ENCODE measurements around the gene TRAF6.

Gene TRAF6

DNA sequence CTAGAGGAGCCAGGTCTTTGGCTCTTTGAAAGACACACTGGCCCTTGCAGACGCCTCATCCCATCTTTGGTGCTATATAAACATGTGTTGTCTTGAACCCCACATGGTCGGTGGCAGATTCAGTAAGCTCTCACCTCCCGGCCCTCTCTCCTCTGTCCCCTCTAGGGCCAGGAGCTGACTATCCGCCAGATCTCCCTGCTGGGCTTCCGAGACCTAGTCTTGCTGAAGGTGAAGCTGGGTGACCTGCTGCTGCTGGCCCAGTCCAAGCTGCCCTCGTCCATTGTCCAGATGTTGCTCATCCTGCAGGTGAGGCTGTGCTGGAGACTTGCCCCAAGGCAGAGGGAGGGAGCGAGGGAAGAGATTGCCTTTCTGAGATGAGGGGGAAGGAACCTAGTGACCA, 63.9 kb downstream of the TRAF6 start:
- no peak for DNase-seq (ENCODE audit: low read depth, low spot score)
- CTCF ChIA-PET, result interaction anchor here (1.2 kb wide), 1 partner anchor 8 kb away, joined by 3 read pairs; no protein-coding TSS in a partner anchor
- TF ChIP-seq, protein P1, sequence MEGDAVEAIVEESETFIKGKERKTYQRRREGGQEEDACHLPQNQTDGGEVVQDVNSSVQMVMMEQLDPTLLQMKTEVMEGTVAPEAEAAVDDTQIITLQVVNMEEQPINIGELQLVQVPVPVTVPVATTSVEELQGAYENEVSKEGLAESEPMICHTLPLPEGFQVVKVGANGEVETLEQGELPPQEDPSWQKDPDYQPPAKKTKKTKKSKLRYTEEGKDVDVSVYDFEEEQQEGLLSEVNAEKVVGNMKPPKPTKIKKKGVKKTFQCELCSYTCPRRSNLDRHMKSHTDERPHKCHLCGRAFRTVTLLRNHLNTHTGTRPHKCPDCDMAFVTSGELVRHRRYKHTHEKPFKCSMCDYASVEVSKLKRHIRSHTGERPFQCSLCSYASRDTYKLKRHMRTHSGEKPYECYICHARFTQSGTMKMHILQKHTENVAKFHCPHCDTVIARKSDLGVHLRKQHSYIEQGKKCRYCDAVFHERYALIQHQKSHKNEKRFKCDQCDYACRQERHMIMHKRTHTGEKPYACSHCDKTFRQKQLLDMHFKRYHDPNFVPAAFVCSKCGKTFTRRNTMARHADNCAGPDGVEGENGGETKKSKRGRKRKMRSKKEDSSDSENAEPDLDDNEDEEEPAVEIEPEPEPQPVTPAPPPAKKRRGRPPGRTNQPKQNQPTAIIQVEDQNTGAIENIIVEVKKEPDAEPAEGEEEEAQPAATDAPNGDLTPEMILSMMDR (IDR thresholded peaks at IDR 0.05; ENCODE audit: insufficient read depth, low read length, missing control alignments), result no peak
- POLR2A ChIA-PET, result no interaction called here
- H3K4me3 ChIP-seq (ENCODE audit: low read depth, low read length), result no peak overlapping the region

DNA sequence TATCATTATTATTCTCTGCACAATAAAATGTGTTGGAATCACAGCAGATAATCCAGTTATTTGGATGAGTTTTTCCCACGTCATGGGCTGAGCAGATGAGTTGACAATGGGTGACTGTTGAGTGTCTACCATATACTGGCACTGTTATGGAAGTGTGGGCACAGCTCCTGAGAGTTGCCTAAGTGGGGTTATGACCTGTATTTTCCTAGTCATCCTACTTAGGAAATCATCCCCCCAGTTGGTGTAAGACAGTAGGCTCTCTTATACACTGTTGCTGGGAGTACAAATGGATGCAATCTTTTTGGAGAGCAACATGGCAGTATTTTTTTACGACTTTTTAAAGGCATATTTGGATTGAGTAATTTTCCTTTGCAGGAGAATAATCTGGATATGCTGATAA, 66.4 kb downstream of the TRAF6 start:
- H3K4me3 ChIP-seq (ENCODE audit: low read depth, low read length), result no peak overlapping the region
- ChIA-PET POLR2A (no interaction called here), CTCF (interaction anchor here (1.0 kb wide), 1 partner anchor 9 kb away, joined by 3 read pairs; no protein-coding TSS in a partner anchor)
- no peak for DNase-seq (ENCODE audit: low read depth, low spot score)
- TF ChIP-seq, protein P1 (IDR thresholded peaks at IDR 0.05; ENCODE audit: insufficient read depth, low read length, missing control alignments), result no peak

DNA sequence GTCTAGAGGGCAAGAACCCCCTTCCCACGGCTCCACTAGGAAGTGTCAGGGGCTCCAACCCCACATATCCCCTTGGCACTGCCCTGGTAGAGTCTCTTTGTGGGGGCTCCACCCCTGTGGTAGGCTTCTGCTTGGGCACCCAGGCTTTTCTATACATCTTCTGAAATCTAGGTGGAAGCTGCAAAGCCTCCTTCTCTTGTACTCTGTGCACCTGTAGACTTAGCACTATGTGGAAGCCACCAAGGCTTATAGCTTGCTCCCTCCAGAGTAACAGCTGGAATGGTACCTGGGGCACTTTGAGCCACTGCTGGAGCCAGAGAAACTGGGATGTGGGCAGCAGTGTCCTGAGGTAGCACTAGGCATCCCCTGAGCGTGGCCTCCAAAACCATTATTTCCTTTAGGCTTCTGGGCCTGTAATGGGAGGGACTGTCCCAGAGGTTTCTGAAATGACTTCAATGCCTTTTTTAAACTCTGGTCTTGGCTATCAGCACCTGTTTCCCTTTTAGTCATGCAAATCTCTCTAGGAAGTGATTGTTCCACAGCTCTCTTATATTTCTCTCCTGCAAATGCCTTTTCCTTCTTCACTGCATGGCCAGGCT, 68.4 kb downstream of the TRAF6 start:
- ChIA-PET CTCF (interaction anchor here (0.7 to 2.2 kb wide), 5 partner anchors 8 to 53 kb away, joined by 3 to 12 read pairs (median 4); no protein-coding TSS in a partner anchor), POLR2A (no interaction called here)
- DNase-seq (ENCODE audit: low read depth, low spot score), result no peak

GRCh38 chr11:36438126-36438525, 71.9 kb downstream of the TRAF6 start:
- ChIA-PET CTCF (interaction anchor here (0.7 kb wide), 1 partner anchor 41 kb away, joined by 3 read pairs; no protein-coding TSS in a partner anchor), POLR2A (no interaction called here)
- TF ChIP-seq, protein P1 (IDR thresholded peaks at IDR 0.05; ENCODE audit: insufficient read depth, low read length, missing control alignments), result no peak
- no peak for DNase-seq (ENCODE audit: low read depth, low spot score)
- H3K4me3 ChIP-seq (ENCODE audit: low read depth, low read length), result no peak overlapping the region

More for the DNA sequence above, 68.4 kb downstream of the TRAF6 start:
- TF ChIP-seq, protein P1 (IDR thresholded peaks at IDR 0.05; ENCODE audit: insufficient read depth, low read length, missing control alignments), result no peak
- H3K4me3 ChIP-seq (ENCODE audit: low read depth, low read length), result no peak overlapping the region

DNA sequence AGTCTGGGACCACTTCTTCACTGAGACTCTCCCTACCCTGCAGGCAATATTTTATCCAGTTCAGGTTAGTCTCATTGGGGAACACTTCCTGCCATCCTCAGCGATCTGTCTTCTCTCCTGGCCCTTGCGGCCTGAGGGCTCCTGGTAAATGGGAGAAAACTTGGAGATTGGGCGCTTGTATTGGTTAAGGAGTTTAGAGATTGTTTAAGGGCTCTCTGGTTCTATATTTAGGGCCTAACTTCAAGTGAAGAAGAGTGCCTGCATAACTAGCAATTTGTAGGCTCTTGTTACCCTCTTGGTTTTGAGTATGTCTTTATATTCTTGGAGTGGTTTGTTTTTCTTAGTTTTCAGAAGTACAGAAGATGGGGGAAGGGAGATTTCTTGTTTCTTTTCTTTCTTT, 72.7 kb downstream of the TRAF6 start:
- ChIA-PET POLR2A (no interaction called here), CTCF (interaction anchor here (0.6 kb wide), 1 partner anchor 40 kb away, joined by 3 read pairs; no protein-coding TSS in a partner anchor)
- no peak overlapping the region for H3K4me3 ChIP-seq (ENCODE audit: low read depth, low read length)
- DNase-seq (ENCODE audit: low read depth, low spot score), result no peak
- TF ChIP-seq, protein P1 (IDR thresholded peaks at IDR 0.05; ENCODE audit: insufficient read depth, low read length, missing control alignments), result no peak
